Cardiac septum (tissue), 1 donor: ENCODE measurements around the gene HADHB. TPM values are rescaled to one million over a fixed set of nuclear protein-coding genes. Genes with fewer than 3 reads are reported as not detected.
"Not testable (repeated sequence)": the region's sequence is repeated elsewhere in the genome, so short reads cannot be mapped to it uniquely, and the experiment has no call there.

Experiments used
- DNase-seq: peaks from one replicate; pipeline ENCODE4 v3.0.0-alpha.2; 2020; ENCODE audit warnings: low spot score
- intact Hi-C: fragments of 100-400 bp; cut with DNase I; formaldehyde crosslinking; loops from one replicate; pipeline ENCODE4 v1.14.0; 2022
- total RNA-seq: library from RNA; stranded (reverse); fragmentation: NEBNext Ultra II Directional; extraction: Animal tissue kit (Norgen Biotek cat#: 25700); gene quantifications from one replicate; pipeline ENCODE4 v1.2.1, GENCODE V29; 2021
- donor health status: DM: no; HTN: no; CAD: no.

Gene HADHB
- total RNA-seq, 1 donor from 2014 or later = 532 TPM

GRCh38 chr2:26317377-26318105 is 72.8 kb downstream of the HADHB start:
- intact Hi-C loops = no loop called here
- no peak for DNase-seq

GRCh38 chr2:26318950-26319349 is 74.2 kb downstream of the HADHB start:
- intact Hi-C loops = no loop called here

GRCh38 chr2:26324479-26324878 is 79.7 kb downstream of the HADHB start:
- not testable (repeated sequence) for DNase-seq

More at GRCh38 chr2:26318950-26319349, 74.2 kb downstream of the HADHB start:
- DNase-seq = no peak

DNA sequence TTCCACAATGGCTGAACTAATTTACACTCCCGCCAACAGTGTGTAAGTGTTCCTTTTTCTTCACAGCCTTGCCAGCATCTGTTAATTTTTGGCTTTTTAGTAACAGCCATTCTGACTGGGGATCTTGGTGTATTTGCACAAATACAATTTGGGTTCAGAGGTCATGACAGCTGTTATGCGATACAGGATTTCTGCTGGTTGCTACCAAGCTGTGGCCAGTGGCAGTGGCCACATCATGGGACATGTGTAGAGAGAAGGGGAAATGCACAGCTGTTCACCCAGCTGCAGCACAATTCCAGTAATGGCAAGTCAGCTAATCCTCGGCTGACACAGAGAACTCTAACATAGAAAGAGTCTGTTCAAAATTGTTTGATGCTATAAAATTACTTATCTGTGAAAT is 80.2 kb downstream of the HADHB start:
- DNase-seq = no peak
- intact Hi-C loops = loop anchor here (5.0 kb wide), 1 partner anchor 38 kb away; no protein-coding TSS in a partner anchor

More at GRCh38 chr2:26324479-26324878, 79.7 kb downstream of the HADHB start:
- intact Hi-C loops = not testable (repeated sequence)

DNA sequence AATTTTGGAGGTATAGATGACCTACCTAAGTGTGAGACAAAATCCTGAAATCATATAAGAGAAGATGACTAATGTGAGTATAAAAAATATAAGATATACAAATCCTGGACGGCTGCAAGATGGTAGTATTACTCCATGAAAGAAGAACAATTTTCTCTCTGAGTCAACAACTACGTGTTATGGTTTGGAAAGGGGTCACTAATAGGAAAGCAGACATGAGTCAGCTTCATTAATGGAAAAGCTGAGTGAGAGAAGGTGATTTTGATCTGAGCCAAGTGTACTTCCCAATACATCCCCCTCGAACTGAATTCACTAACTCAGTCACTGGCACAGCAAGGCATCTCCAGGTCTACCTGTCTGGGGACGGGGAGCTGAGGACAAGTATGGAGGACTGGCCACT is 81.1 kb downstream of the HADHB start:
- intact Hi-C loops = loop anchor here (5.0 kb wide), 1 partner anchor 39 kb away; no protein-coding TSS in a partner anchor
- DNase-seq = no peak

GRCh38 chr2:26326514-26326913 is 81.8 kb downstream of the HADHB start:
- DNase-seq = no peak
- intact Hi-C loops = loop anchor here (5.0 kb wide), 1 partner anchor 39 kb away; no protein-coding TSS in a partner anchor

- DNase-seq = no peak
- intact Hi-C loops = loop anchor here (5.0 kb wide), 1 partner anchor 40 kb away; no protein-coding TSS in a partner anchor
These were observed 82.8 kb downstream of the HADHB start for GRCh38 chr2:26327291-26328272.

DNA sequence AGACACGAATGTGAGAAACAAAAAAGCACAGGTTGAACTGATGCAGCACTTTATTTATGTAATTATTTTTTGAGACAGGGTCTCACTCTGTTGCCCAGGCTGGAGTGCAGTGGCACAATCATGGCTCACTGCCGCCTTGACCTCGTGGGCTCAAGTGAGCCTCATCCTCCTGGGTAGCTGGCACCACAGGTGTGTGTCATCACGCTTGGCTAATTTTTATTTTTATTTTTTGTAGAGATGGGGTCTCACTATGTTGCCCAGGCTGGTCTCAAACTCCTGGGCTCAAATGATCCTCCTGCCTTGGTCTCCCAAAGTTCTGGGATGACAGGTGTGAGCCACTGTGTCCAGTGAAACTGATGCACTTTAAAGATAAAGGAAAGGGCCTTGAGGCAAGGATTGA is 84.3 kb downstream of the HADHB start:
- intact Hi-C loops = loop anchor here (5.0 kb wide), 1 partner anchor 42 kb away; no protein-coding TSS in a partner anchor
- DNase-seq = not testable (repeated sequence)

GRCh38 chr2:26330114-26330549 is 85.4 kb downstream of the HADHB start:
- intact Hi-C loops = loop anchor here (2.0 kb wide), 1 partner anchor 95 kb away; no protein-coding TSS in a partner anchor
- peak; percentile 93 for DNase-seq

DNA sequence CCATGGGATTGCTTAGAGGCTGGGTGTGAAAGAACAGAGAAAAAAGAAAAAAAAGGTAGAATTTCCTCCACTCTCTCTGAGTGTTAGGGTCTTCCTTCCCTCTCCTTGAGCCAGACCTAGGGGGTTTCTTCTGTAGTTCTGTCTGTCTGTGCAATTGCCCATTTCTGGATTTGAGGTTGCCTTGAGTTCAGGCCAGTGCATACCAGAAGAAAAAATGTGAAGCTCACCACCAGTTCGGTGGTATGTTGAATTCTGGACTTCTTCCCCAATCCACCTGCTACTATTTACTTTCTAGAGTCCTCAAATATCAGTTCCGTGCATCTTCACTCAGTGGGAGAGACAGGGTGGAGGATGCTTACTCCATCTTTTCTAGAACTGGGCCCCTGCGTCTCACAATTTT is 85.9 kb downstream of the HADHB start:
- intact Hi-C loops = loop anchor here (2.0 kb wide), 1 partner anchor 96 kb away; no protein-coding TSS in a partner anchor
- DNase-seq = no peak

DNA sequence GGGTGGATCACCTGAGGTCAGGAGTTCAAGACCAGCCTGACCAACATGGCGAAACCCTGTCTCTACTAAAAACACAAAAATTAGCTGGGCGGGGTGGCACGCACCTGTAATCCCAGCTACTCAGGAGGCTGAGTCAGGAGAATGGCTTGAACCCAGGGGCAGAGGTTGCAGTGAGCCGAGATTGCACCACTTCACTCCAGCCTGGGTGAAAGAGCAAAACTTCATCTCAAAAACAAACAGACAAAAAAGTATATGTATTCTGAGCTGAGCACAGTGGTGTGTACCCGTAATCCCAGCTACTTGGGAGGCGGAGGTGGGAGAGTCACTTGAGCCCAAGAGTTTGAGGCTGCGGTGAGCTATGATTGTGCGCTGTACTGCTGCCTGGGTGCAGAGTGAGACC is 86.6 kb downstream of the HADHB start:
- intact Hi-C loops = loop anchor here (2.0 kb wide), 1 partner anchor 97 kb away; no protein-coding TSS in a partner anchor
- not testable (repeated sequence) for DNase-seq

DNA sequence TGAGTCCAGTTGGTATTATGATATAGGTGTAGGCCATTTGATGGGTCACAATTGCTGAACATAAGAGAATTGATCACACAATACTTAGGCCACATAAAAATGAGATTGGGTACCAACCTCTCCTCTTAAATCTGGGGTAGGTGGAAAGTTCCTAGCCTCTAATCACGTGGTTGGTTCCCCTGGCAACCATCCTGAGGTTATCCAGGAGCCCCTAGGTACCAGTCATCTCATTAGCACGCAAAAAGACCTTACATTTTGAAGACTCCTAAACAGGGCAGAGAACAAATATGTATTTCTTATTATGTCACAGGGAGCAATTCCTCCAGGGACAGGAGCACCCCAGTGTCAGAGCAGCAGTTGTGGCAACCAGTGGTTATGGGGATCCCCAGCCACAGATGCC is 88.6 kb downstream of the HADHB start:
- DNase-seq = no peak
- intact Hi-C loops = no loop called here

GRCh38 chr2:26335231-26335630 is 90.5 kb downstream of the HADHB start:
- intact Hi-C loops = no loop called here
- DNase-seq = no peak

DNA sequence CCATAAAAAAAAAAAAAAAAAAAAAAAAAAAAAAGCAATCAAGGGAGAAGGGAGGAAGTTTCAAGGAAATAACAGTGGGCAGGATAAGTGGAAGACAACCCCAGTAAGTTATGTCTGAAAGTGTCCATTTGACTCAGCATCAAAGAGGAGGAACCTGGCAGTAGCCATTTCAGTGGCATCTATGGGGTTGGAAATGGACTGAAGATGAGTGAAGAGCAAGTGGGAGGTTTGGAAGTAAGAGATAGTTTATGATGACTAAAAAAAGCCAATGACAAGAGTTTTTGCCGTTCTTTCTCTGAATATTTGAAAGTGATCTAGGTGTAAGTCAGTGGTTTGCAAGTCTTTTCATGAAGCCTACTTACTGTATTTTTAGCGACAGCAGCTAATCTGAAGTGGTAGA is 92.0 kb downstream of the HADHB start:
- DNase-seq = no peak
- intact Hi-C loops = no loop called here

DNA sequence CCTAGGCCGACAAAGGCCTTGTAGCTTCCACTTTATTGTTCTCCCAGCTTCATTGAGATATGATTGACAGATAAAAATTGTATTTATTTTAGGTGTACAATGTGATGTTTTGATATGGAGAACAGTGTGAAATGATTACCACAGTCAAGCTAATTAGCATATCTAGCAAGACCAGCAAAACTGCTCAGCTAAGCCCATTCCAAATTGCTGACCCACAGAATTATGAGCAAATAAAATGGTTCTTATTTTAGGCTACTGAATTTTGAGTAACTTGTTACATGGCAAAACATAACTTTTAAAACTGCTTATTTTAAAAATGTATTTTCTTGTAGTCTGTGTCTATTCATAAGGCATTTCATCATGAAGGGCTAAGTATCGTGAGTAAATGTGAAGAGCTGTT is 92.6 kb downstream of the HADHB start:
- intact Hi-C loops = no loop called here
- no peak for DNase-seq

Other genes starting within 250 kb of the HADHB start
- gene RAB10, start 210.9 kb upstream of the HADHB start, total RNA-seq = 79.4 TPM
- 1.1 TPM for gene GAREM2, start 71.9 kb upstream of the HADHB start, total RNA-seq
- 244 TPM for gene HADHA, start 307 bp upstream of the HADHB start, total RNA-seq
- 14.5 TPM for gene SELENOI, start 101.2 kb downstream of the HADHB start, total RNA-seq
- 0.51 TPM for gene ADGRF3, start 101.8 kb downstream of the HADHB start, total RNA-seq
- 0.13 TPM for gene DRC1, start 157.0 kb downstream of the HADHB start, total RNA-seq
- not detected for gene OTOF, start 233.2 kb downstream of the HADHB start, total RNA-seq